Liver (tissue), 9 donors: Measurements from ENCODE around the gene HRC. TPM values are rescaled to one million over a fixed set of nuclear protein-coding genes. Genes with fewer than 3 reads are reported as not detected.

Experiments
- DNase-seq: peaks from one replicate; pipeline ENCODE4 v3.0.0-alpha.2; 2017; ENCODE audit warnings: low spot score
- H3K27ac ChIP-seq, 2 donors: one replicate each; pipeline ENCODE4 v1.7.0; 2013; ENCODE audit warnings: inconsistent platforms in 2 of 2, low read length in 2 of 2, control low read depth in 1 of 2, low read depth in 1 of 2, mild to moderate bottlenecking in 1 of 2
- H3K27me3 ChIP-seq, 4 donors: one replicate each; pipeline versions ENCODE4 v1.6.1 to v1.7.0; 2013; ENCODE audit warnings: low read length in 3 of 4, inconsistent platforms in 1 of 4, mild to moderate bottlenecking in 1 of 4, moderate library complexity in 1 of 4; ENCODE audit not compliant: control insufficient read depth in 4 of 4, insufficient read depth in 4 of 4
- H3K36me3 ChIP-seq, 4 donors: one replicate each; pipeline versions ENCODE4 v1.6.1 to v1.7.0; 2013; ENCODE audit warnings: low read length in 3 of 4, mild to moderate bottlenecking in 3 of 4, low read depth in 1 of 4, moderate library complexity in 1 of 4; ENCODE audit not compliant: control insufficient read depth in 4 of 4, insufficient read depth in 3 of 4
- H3K4me1 ChIP-seq, 4 donors: one replicate each; pipeline versions ENCODE4 v1.6.1 to v1.7.0; 2013; ENCODE audit warnings: low read length in 3 of 4, mild to moderate bottlenecking in 3 of 4, moderate library complexity in 1 of 4; ENCODE audit not compliant: control insufficient read depth in 4 of 4, insufficient read depth in 4 of 4
- H3K4me3 ChIP-seq, 3 donors: one replicate each; pipeline versions ENCODE4 v1.6.1 to v1.7.0; 2013; ENCODE audit warnings: low read length in 3 of 3, control low read depth in 1 of 3, low read depth in 1 of 3, mild to moderate bottlenecking in 1 of 3
- H3K9ac ChIP-seq, 2 donors: one replicate each; pipeline ENCODE4 v1.7.0; 2013; ENCODE audit warnings: low read length in 2 of 2, mild to moderate bottlenecking in 2 of 2, moderate library complexity in 2 of 2, control low read depth in 1 of 2, low read depth in 1 of 2
- H3K9me3 ChIP-seq, 4 donors: one replicate each; pipeline versions ENCODE4 v1.6.1 to v1.7.0; 2013; ENCODE audit warnings: low read length in 3 of 4; ENCODE audit not compliant: control insufficient read depth in 4 of 4
- ATF3 ChIP-seq: IDR thresholded peaks from 2 replicates; pipeline ENCODE4 v1.6.1; 2016; ENCODE audit warnings: antibody characterized with exemption
- CTCF ChIP-seq: fragments of 150-350 bp; IDR thresholded peaks from 2 replicates; pipeline ENCODE4 v1.5.1; 2017; ENCODE audit warnings: improper control_type of control experiment, low read depth, low read length; ENCODE audit not compliant: missing input control
- EGR1 ChIP-seq, 2 donors: IDR thresholded peaks; 2 replicates each; pipeline ENCODE4 v1.6.1; 2016 to 2018; ENCODE audit warnings: antibody characterized with exemption in 2 of 2, low read depth in 2 of 2
- FOXA1 ChIP-seq: IDR thresholded peaks from 2 replicates; pipeline ENCODE4 v1.6.1; 2016; ENCODE audit warnings: antibody characterized with exemption
- FOXA2 ChIP-seq: IDR thresholded peaks from 2 replicates; pipeline ENCODE4 v1.6.1; 2016; ENCODE audit warnings: antibody characterized with exemption
- GABPA ChIP-seq, 2 donors: IDR thresholded peaks in 1 of 2; conservative IDR thresholded peaks in 1 of 2; 2 replicates each; pipeline ENCODE4 v1.6.1; 2016; ENCODE audit warnings: antibody characterized with exemption in 2 of 2, mild to moderate bottlenecking in 1 of 2, moderate library complexity in 1 of 2
- HNF4A ChIP-seq, 2 donors: conservative IDR thresholded peaks; 2 replicates each; pipeline ENCODE4 v1.6.1; 2016; ENCODE audit warnings: antibody characterized with exemption in 2 of 2, mild to moderate bottlenecking in 2 of 2
- HNF4G ChIP-seq: IDR thresholded peaks from 2 replicates; pipeline ENCODE4 v1.6.1; 2016; ENCODE audit warnings: antibody characterized with exemption
- JUND ChIP-seq, 2 donors: IDR thresholded peaks; 2 replicates each; pipeline ENCODE4 v1.6.1; 2016; ENCODE audit warnings: antibody characterized with exemption in 2 of 2
- MAX ChIP-seq: IDR thresholded peaks from 2 replicates; pipeline ENCODE4 v1.6.1; 2016; ENCODE audit warnings: antibody characterized with exemption
- NR2F2 ChIP-seq: IDR thresholded peaks from 2 replicates; pipeline ENCODE4 v1.6.1; 2016; ENCODE audit warnings: antibody characterized with exemption
- RAD21 ChIP-seq, 2 donors: IDR thresholded peaks; 2 replicates each; pipeline ENCODE4 v1.6.1; 2016; ENCODE audit warnings: antibody characterized with exemption in 2 of 2, mild to moderate bottlenecking in 2 of 2
- REST ChIP-seq: IDR thresholded peaks from 2 replicates; pipeline ENCODE4 v1.6.1; 2016; ENCODE audit warnings: antibody characterized with exemption, mild to moderate bottlenecking
- RXRA ChIP-seq, 2 donors: IDR thresholded peaks; 2 replicates each; pipeline ENCODE4 v1.6.1; 2017 to 2018; ENCODE audit warnings: antibody characterized with exemption in 2 of 2, mild to moderate bottlenecking in 1 of 2
- SP1 ChIP-seq: IDR thresholded peaks from 2 replicates; pipeline ENCODE4 v1.6.1; 2018; ENCODE audit warnings: antibody characterized with exemption, mild to moderate bottlenecking
- TAF1 ChIP-seq: conservative IDR thresholded peaks from 2 replicates; pipeline ENCODE4 v1.6.1; 2016; ENCODE audit warnings: antibody characterized with exemption, mild to moderate bottlenecking
- YY1 ChIP-seq: IDR thresholded peaks from 2 replicates; pipeline ENCODE4 v1.6.1; 2016; ENCODE audit warnings: antibody characterized with exemption, mild to moderate bottlenecking
- ZBTB33 ChIP-seq: IDR thresholded peaks from 2 replicates; pipeline ENCODE4 v1.6.1; 2016; ENCODE audit warnings: antibody characterized with exemption
- WGBS: extraction: QIAGEN DNeasy Blood & Tissue Kit; methylation state at CpG from one replicate; pipeline ENCODE4 v1.1.7; 2013; 5-methylcytosine and 5-hydroxymethylcytosine counted together
- polyA plus RNA-seq, 2 donors: library from polyadenylated mRNA; stranded (reverse) in 1 of 2; unstranded in 1 of 2; fragments of 200-250 nt in 1 of 2; fragments of >200 nt in 1 of 2; fragmentation: Nextera tagmentation in 1 of 2; extraction: Ambion mirVana in 1 of 2; gene quantifications; one replicate each; pipeline versions ENCODE4 v1.2.1 to v1.2.3, GENCODE V29; 2013 to 2015
- total RNA-seq, 2 donors: library from RNA; depleted of rRNA; stranded (reverse); fragments of >200 nt; gene quantifications; one replicate each; pipeline ENCODE4 v1.2.3, GENCODE V29; 2014
- donor health status: healthy.
- donor health status: healthy.
- donor health status: healthy.
- donor health status: healthy.
- donor health status: healthy.

The HRC gene
- total and polyA plus RNA-seq, 4 donors = 0.25 to 1.2 (median 0.84) TPM

- H3K27me3 ChIP-seq = no peaks in the 10 kb centered on the region
- H3K4me1 ChIP-seq = peaks cover 3 to 14% (median 10%) of the 10 kb centered on the region in 4 donors
- no peak overlapping the region for H3K9ac ChIP-seq
- peak overlapping the region in 1 of 2 donors; percentile 37 for H3K27ac ChIP-seq
- H3K36me3 ChIP-seq = peaks cover 0 to 2% (median 0%) of the 10 kb centered on the region in 4 donors
- H3K4me3 ChIP-seq = no peak overlapping the region
- H3K9me3 ChIP-seq = no peaks in the 10 kb centered on the region
- TF ChIP-seq RXRA (IDR thresholded peaks at IDR 0.05) = no peak
- DNase-seq = no peak
- WGBS = 80% methylated on average over 4 of the region's 4 CpGs
Observed at GRCh38 chr19:49155820-49156346, 687 bp upstream of the HRC start.

- Histone ChIP-seq H3K27me3 (no peaks in the 10 kb centered on the region), H3K4me1 (peaks cover 3 to 26% (median 17%) of the 10 kb centered on the region in 4 donors), H3K9me3 (no peaks in the 10 kb centered on the region), H3K27ac (no peak overlapping the region), H3K4me3 (no peak overlapping the region), H3K36me3 (no peaks in the 10 kb centered on the region), H3K9ac (no peak overlapping the region)
- TF ChIP-seq ATF3 (no peak), NR2F2 (no peak), REST (no peak), FOXA1 (no peak), JUND (IDR thresholded peaks at IDR 0.05) (no peak), MAX (no peak), CTCF (no peak), YY1 (no peak), HNF4A (conservative IDR thresholded peaks at IDR 0.05) (no peak), RXRA (IDR thresholded peaks at IDR 0.05) (no peak), RAD21 (IDR thresholded peaks at IDR 0.05) (no peak), GABPA (IDR thresholded peaks at IDR 0.05 in 1 of 2, conservative IDR thresholded peaks at IDR 0.05 in 1 of 2) (no peak), EGR1 (IDR thresholded peaks at IDR 0.05; ENCODE audit: low read depth in 2 of 2) (no peak), SP1 (no peak), FOXA2 (no peak), ZBTB33 (no peak), HNF4G (no peak), TAF1 (no peak)
- 95% methylated on average over 6 of the region's 6 CpGs for WGBS
- DNase-seq = no peak
Observed at GRCh38 chr19:49154279-49154678, 917 bp downstream of the HRC start.
